Neuronal stem cell (in vitro differentiated cells): Measurements from ENCODE around the gene MAPK10.

Experiments
- DNase-seq: peaks from one replicate; pipeline ENCODE4 v3.0.0-alpha.2; 2013; ENCODE audit warnings: low spot score
- H2AFZ ChIP-seq: one replicate; pipeline ENCODE4 v1.6.1; 2013; ENCODE audit warnings: mild to moderate bottlenecking, low read length, inconsistent platforms
- H2AK5ac ChIP-seq: 2 replicates; pipeline ENCODE4 v1.6.1; 2013; ENCODE audit warnings: low read depth, mild to moderate bottlenecking, inconsistent platforms, low read length, moderate library complexity, mixed read lengths
- H2BK120ac ChIP-seq: 2 replicates; pipeline ENCODE4 v1.6.1; 2013; ENCODE audit warnings: low read depth, mild to moderate bottlenecking, inconsistent platforms, low read length, moderate library complexity, mixed read lengths
- H2BK12ac ChIP-seq: one replicate; pipeline ENCODE4 v1.6.1; 2013; ENCODE audit warnings: low read length, inconsistent platforms
- H2BK15ac ChIP-seq: 2 replicates; pipeline ENCODE4 v1.6.1; 2013; ENCODE audit warnings: mild to moderate bottlenecking, low read length, inconsistent platforms, mixed read lengths
- H2BK5ac ChIP-seq: one replicate; pipeline ENCODE4 v1.6.1; 2013; ENCODE audit warnings: inconsistent platforms, mild to moderate bottlenecking, low read length, moderate library complexity
- H3K14ac ChIP-seq: one replicate; pipeline ENCODE4 v1.6.1; 2013; ENCODE audit warnings: low read length, inconsistent platforms
- H3K18ac ChIP-seq: 2 replicates; pipeline ENCODE4 v1.6.1; 2013; ENCODE audit warnings: low read length, inconsistent platforms
- H3K23ac ChIP-seq: 2 replicates; pipeline ENCODE4 v1.6.1; 2013; ENCODE audit warnings: low read depth, mild to moderate bottlenecking, mixed read lengths, low read length, inconsistent platforms; ENCODE audit not compliant: poor library complexity
- H3K27ac ChIP-seq: replicated peaks from 3 replicates; pipeline ENCODE4 v1.5.1; 2013; ENCODE audit warnings: low read length, inconsistent platforms
- H3K27me3 ChIP-seq, 3 experiments: 2 replicates each; pipeline ENCODE4 v1.6.1; 2013; ENCODE audit warnings: low read length in 3 of 3, mild to moderate bottlenecking in 2 of 3, inconsistent platforms in 1 of 3, low read depth in 1 of 3, mixed read lengths in 1 of 3, moderate library complexity in 1 of 3; ENCODE audit not compliant: control insufficient read depth in 3 of 3, insufficient read depth in 3 of 3
- H3K36me3 ChIP-seq, 2 donors: replicated peaks in 1 of 2; 2 replicates each; pipeline ENCODE4 v1.6.1; 2013; ENCODE audit warnings: low read length in 2 of 2; ENCODE audit not compliant: control insufficient read depth in 2 of 2, insufficient read depth in 2 of 2
- H3K4ac ChIP-seq: 2 replicates; pipeline ENCODE4 v1.6.1; 2013; ENCODE audit warnings: inconsistent platforms, mild to moderate bottlenecking, low read length, moderate library complexity
- H3K4me1 ChIP-seq, 2 donors: 1 replicate in 1 of 2; 2 replicates in 1 of 2; pipeline ENCODE4 v1.6.1; 2013; ENCODE audit warnings: low read length in 2 of 2, low read depth in 1 of 2; ENCODE audit not compliant: control insufficient read depth in 2 of 2, insufficient read depth in 1 of 2
- H3K4me2 ChIP-seq: one replicate; pipeline ENCODE4 v1.6.1; 2013; ENCODE audit warnings: mild to moderate bottlenecking, low read length, inconsistent platforms; ENCODE audit not compliant: insufficient read depth, poor library complexity, severe bottlenecking
- H3K4me3 ChIP-seq, 2 donors: 2 replicates each; pipeline ENCODE4 v1.5.1; 2013; ENCODE audit warnings: low read length in 2 of 2, mild to moderate bottlenecking in 2 of 2, inconsistent platforms in 1 of 2, moderate library complexity in 1 of 2
- H3K79me1 ChIP-seq: one replicate; pipeline ENCODE4 v1.6.1; 2013; ENCODE audit warnings: low read depth, mild to moderate bottlenecking, inconsistent platforms, low read length, moderate library complexity
- H3K9ac ChIP-seq: one replicate; pipeline ENCODE4 v1.6.1; 2013; ENCODE audit warnings: mild to moderate bottlenecking, low read depth, low read length, inconsistent platforms; ENCODE audit not compliant: poor library complexity
- H3K9me3 ChIP-seq, 2 donors: replicated peaks in 1 of 2; 2 replicates each; pipeline versions ENCODE3 to v1.6.1; 2013; ENCODE audit warnings: low read length in 2 of 2, mild to moderate bottlenecking in 2 of 2, inconsistent platforms in 1 of 2, low read depth in 1 of 2, mixed read lengths in 1 of 2, moderate library complexity in 1 of 2; ENCODE audit not compliant: control insufficient read depth in 2 of 2, insufficient read depth in 1 of 2
- H4K8ac ChIP-seq: one replicate; pipeline ENCODE4 v1.6.1; 2013; ENCODE audit warnings: low read depth, mild to moderate bottlenecking, inconsistent platforms, low read length, moderate library complexity
- H4K91ac ChIP-seq: one replicate; pipeline ENCODE4 v1.6.1; 2013; ENCODE audit warnings: low read length, low read depth, mild to moderate bottlenecking, inconsistent platforms; ENCODE audit not compliant: poor library complexity
- WGBS, 2 donors: extraction: QIAGEN DNeasy Blood & Tissue Kit; methylation state at CpG; one replicate each; pipeline ENCODE4 v1.1.7; 2013; ENCODE audit warnings: missing lambda C conversion rate in 2 of 2, mixed read lengths in 1 of 2; ENCODE audit not compliant: insufficient read length in 2 of 2, insufficient replicate concordance in 1 of 2; ENCODE audit errors: extremely low coverage in 2 of 2; 5-methylcytosine and 5-hydroxymethylcytosine counted together

Gene MAPK10

GRCh38 chr4:86203176-86203575 lies 156.7 kb downstream of the MAPK10 start:
- Histone ChIP-seq H2BK12ac (no peak overlapping the region), H3K4ac (no peak overlapping the region), H3K23ac (no peak overlapping the region), H4K8ac (no peak overlapping the region), H3K18ac (no peak overlapping the region), H3K9ac (no peak overlapping the region), H2AFZ (no peak overlapping the region), H2BK5ac (no peak overlapping the region), H3K79me1 (no peaks in the 10 kb centered on the region), H3K4me3 (no peak overlapping the region), H3K14ac (no peak overlapping the region), H2AK5ac (no peak overlapping the region), H2BK15ac (no peak overlapping the region), H3K4me2 (no peak overlapping the region), H3K4me1 (peaks cover 0 to 9% of the 10 kb centered on the region in 2 donors), H4K91ac (no peak overlapping the region), H3K36me3 (peaks cover 0 to 2% of the 10 kb centered on the region in 2 donors), H3K9me3 (peaks cover 2 to 7% of the 10 kb centered on the region in 2 donors), H3K27me3 (no peaks in the 10 kb centered on the region), H2BK120ac (no peak overlapping the region), H3K27ac (no peak overlapping the region)
- no peak for DNase-seq
- WGBS, 2 donors: no CpG with 5 or more reads among the region's 2 CpGs

- Histone ChIP-seq H3K27me3 (no peaks in the 10 kb centered on the region), H3K4me1 (peaks cover 0 to 2% of the 10 kb centered on the region in 2 donors), H3K4me2 (no peak overlapping the region), H3K36me3 (peaks cover 7 to 69% of the 10 kb centered on the region in 2 donors), H3K4ac (no peak overlapping the region), H3K79me1 (peaks cover 3% of the 10 kb centered on the region), H2AK5ac (no peak overlapping the region), H3K9me3 (peaks cover 0 to 43% of the 10 kb centered on the region in 2 donors), H3K18ac (no peak overlapping the region), H3K9ac (no peak overlapping the region), H2AFZ (no peak overlapping the region), H2BK120ac (no peak overlapping the region), H3K23ac (no peak overlapping the region), H4K8ac (no peak overlapping the region), H2BK12ac (no peak overlapping the region), H2BK15ac (no peak overlapping the region), H4K91ac (no peak overlapping the region), H2BK5ac (no peak overlapping the region), H3K14ac (no peak overlapping the region), H3K4me3 (no peak overlapping the region), H3K27ac (no peak overlapping the region)
- WGBS, 2 donors: no CpG with 5 or more reads among the region's 1 CpG
- DNase-seq: no peak
Observed at GRCh38 chr4:86185659-86186058, 174.2 kb downstream of the MAPK10 start.

DNA sequence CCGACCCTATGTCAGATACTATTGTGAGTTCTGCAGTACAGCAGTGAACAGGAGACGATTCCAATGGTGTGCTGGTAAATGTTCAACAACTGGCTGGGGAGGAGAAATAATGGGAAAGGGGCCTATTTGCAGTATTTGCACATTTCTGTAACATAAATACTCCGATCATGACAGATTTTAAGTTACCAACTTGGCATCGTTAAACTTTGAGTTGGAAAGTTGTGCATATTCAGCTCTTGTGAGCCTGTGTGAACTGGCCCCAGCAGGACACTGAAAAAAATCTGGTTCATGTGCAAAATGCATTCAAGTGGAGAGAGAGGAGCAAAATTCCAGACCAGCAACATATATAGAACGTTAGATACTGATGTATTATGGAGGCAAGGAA lies 175.0 kb downstream of the MAPK10 start:
- no peak for DNase-seq
- Histone ChIP-seq H2BK15ac (no peak overlapping the region), H3K79me1 (peaks cover 3% of the 10 kb centered on the region), H3K9ac (no peak overlapping the region), H3K9me3 (peaks cover 0 to 43% of the 10 kb centered on the region in 2 donors), H3K23ac (no peak overlapping the region), H2AK5ac (no peak overlapping the region), H3K4me2 (no peak overlapping the region), H3K36me3 (peaks cover 7 to 67% of the 10 kb centered on the region in 2 donors), H2AFZ (no peak overlapping the region), H3K27ac (no peak overlapping the region), H3K4me3 (no peak overlapping the region), H2BK12ac (no peak overlapping the region), H3K4ac (no peak overlapping the region), H2BK5ac (no peak overlapping the region), H2BK120ac (no peak overlapping the region), H4K91ac (no peak overlapping the region), H3K4me1 (peaks cover 0 to 2% of the 10 kb centered on the region in 2 donors), H4K8ac (no peak overlapping the region), H3K27me3 (no peaks in the 10 kb centered on the region), H3K14ac (no peak overlapping the region), H3K18ac (no peak overlapping the region)
- no CpG with 5 or more reads among the region's 5 CpGs for WGBS, 2 donors

DNA sequence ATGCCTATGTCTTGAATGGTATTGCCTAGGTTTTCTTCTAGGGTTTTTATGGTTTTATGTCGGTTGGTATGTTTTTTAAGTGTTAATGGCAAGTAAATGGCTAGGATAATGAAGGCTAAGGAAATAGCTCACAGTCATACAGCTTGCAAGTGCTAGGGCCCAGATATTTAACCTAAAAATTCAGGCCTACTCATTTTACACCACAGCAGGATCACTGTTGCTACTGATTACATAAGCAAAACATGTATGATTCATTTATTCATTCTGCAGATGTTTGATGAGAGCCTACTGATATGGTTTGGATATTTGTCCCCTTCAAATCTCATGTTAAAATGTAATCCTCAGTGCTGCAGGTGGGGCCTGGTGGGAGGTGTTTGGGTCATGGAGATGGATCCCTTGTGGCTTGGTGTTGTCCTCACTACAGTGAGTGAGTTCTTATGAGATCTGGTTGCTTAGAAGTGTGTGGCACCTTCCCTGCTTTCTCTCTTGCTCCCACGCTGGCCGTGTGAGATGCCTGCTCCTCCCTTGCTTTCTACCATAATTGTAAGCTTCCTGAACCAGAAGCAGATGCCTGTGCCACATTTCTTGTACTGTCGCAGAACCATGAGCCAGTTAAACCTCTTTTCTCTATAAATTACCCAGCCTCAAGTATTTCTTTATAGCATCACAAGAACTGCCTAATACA lies 175.5 kb downstream of the MAPK10 start:
- Histone ChIP-seq H3K27me3 (no peaks in the 10 kb centered on the region), H3K9ac (no peak overlapping the region), H3K18ac (no peak overlapping the region), H2AK5ac (no peak overlapping the region), H4K8ac (no peak overlapping the region), H2BK5ac (no peak overlapping the region), H2AFZ (no peak overlapping the region), H3K27ac (no peak overlapping the region), H3K14ac (no peak overlapping the region), H4K91ac (peak overlapping the region; percentile 14), H3K4me1 (peaks cover 0 to 2% of the 10 kb centered on the region in 2 donors), H3K4ac (no peak overlapping the region), H2BK120ac (no peak overlapping the region), H2BK15ac (no peak overlapping the region), H3K4me3 (no peak overlapping the region), H3K79me1 (peaks cover 3% of the 10 kb centered on the region), H3K9me3 (peaks cover 0 to 44% of the 10 kb centered on the region in 2 donors), H3K36me3 (peaks cover 7 to 67% of the 10 kb centered on the region in 2 donors), H3K23ac (no peak overlapping the region), H3K4me2 (no peak overlapping the region), H2BK12ac (no peak overlapping the region)
- DNase-seq: no peak
- 100% methylated on average over 1 of the region's 4 CpGs; no CpG with 5 or more reads in 1 of the 2 donors for WGBS, 2 donors
